ENCODE data around the gene PARD3B. TPM values are rescaled to one million over a fixed set of nuclear protein-coding genes. Genes with fewer than 3 reads are reported as not detected.

Gene PARD3B
- total RNA-seq, 1 experiment from 2014 or later = 2.0 TPM

- H3K27ac ChIP-seq (ENCODE audit: low read depth, low read length) = no peak overlapping the region
- TF ChIP-seq CEBPB (IDR thresholded peaks at IDR 0.05; ENCODE audit: low read depth) (no peak), EGR1 (IDR thresholded peaks at IDR 0.05; ENCODE audit: low read depth) (no peak), EZH2phosphoT487 (IDR thresholded peaks at IDR 0.05; ENCODE audit: borderline replicate concordance) (no peak)
- no peaks in the 10 kb centered on the region for H4K20me1 ChIP-seq (ENCODE audit: insufficient read depth)
- H3K4me2 ChIP-seq (ENCODE audit: low read length) = no peak overlapping the region
- H3K9ac ChIP-seq (ENCODE audit: low read length) = no peak overlapping the region
- ChIA-PET RAD21 (ENCODE audit: low non-redundant PET in 1 of 2, low total read pairs in 2 of 2, uncharacterized antibody in 2 of 2, unreplicated experiment in 2 of 2) (no interaction called here), POLR2A (no interaction called here), CTCF (no interaction called here)
- H2AFZ ChIP-seq (ENCODE audit: low read depth, low read length, poor library complexity, severe bottlenecking) = no peak overlapping the region
- H3K9me3 ChIP-seq (ENCODE audit: control insufficient read depth in 1 of 2, insufficient read depth in 1 of 2, low read depth in 1 of 2, low read length in 2 of 2) = no peaks in the 10 kb centered on the region
- no peaks in the 10 kb centered on the region for H3K9me2 ChIP-seq (ENCODE audit: insufficient read depth)
- H3K79me2 ChIP-seq (ENCODE audit: insufficient read depth, low read length) = no peaks in the 10 kb centered on the region
- intact Hi-C loops (cut with micrococcal nuclease) = no loop called here
- BruUV-seq (replicated peaks) = no TSS peak
- DNase-seq (ENCODE audit: low read depth, low spot score) (no peak), ATAC-seq (no peak)
- H3K4me3 ChIP-seq (replicated peaks in 1 of 2; ENCODE audit: low read depth in 1 of 2, low read length in 2 of 2) = no peak overlapping the region
- H3K4me1 ChIP-seq (ENCODE audit: control insufficient read depth in 1 of 2, insufficient read depth in 2 of 2, low read length in 2 of 2) = no peaks in the 10 kb centered on the region
- H3K27me3 ChIP-seq (ENCODE audit: insufficient read depth, low read length) = no peaks in the 10 kb centered on the region
- H3K36me3 ChIP-seq (ENCODE audit: control insufficient read depth in 1 of 2, insufficient read depth in 2 of 2, low read length in 2 of 2) = no peaks in the 10 kb centered on the region
Observed at GRCh38 chr2:204571911-204572310, 26.6 kb downstream of the PARD3B start.

GRCh38 chr2:204573221-204573620 is 27.9 kb downstream of the PARD3B start:
- ChIA-PET RAD21 (ENCODE audit: low non-redundant PET in 1 of 2, low total read pairs in 2 of 2, uncharacterized antibody in 2 of 2, unreplicated experiment in 2 of 2) (no interaction called here), CTCF (no interaction called here), POLR2A (no interaction called here)
- H3K9ac ChIP-seq (ENCODE audit: low read length) = no peak overlapping the region
- no TSS peak for BruUV-seq (replicated peaks)
- no peak overlapping the region for H3K27ac ChIP-seq (ENCODE audit: low read depth, low read length)
- no peaks in the 10 kb centered on the region for H4K20me1 ChIP-seq (ENCODE audit: insufficient read depth)
- ATAC-seq (no peak), DNase-seq (ENCODE audit: low read depth, low spot score) (no peak)
- H3K4me3 ChIP-seq (replicated peaks in 1 of 2; ENCODE audit: low read depth in 1 of 2, low read length in 2 of 2) = no peak overlapping the region
- TF ChIP-seq EZH2 (IDR thresholded peaks at IDR 0.05) (no peak), ZFX (IDR thresholded peaks at IDR 0.05) (no peak), CEBPB (IDR thresholded peaks at IDR 0.05; ENCODE audit: low read depth) (no peak), REST (IDR thresholded peaks at IDR 0.05; ENCODE audit: low read depth) (no peak), EGR1 (IDR thresholded peaks at IDR 0.05; ENCODE audit: low read depth) (no peak), JUND (IDR thresholded peaks at IDR 0.05) (no peak), TCF7L2 (IDR thresholded peaks at IDR 0.05; ENCODE audit: borderline replicate concordance, extremely low read depth, insufficient read depth, insufficient read length) (no peak), SRF (IDR thresholded peaks at IDR 0.05; ENCODE audit: low read depth) (no peak), ELF1 (IDR thresholded peaks at IDR 0.05; ENCODE audit: borderline replicate concordance, low read depth) (no peak), YY1 (IDR thresholded peaks at IDR 0.05; ENCODE audit: extremely low read depth, insufficient replicate concordance, low read depth, low read length) (no peak), SP1 (IDR thresholded peaks at IDR 0.05; ENCODE audit: low read depth) (no peak), FOSL1 (IDR thresholded peaks at IDR 0.05; ENCODE audit: low read depth) (no peak), MAX (IDR thresholded peaks at IDR 0.05) (no peak), SIN3A (IDR thresholded peaks at IDR 0.05; ENCODE audit: low read depth) (no peak), RAD21 (IDR thresholded peaks at IDR 0.05; ENCODE audit: low read depth) (no peak), POLR2A (IDR thresholded peaks at IDR 0.05; ENCODE audit: borderline replicate concordance, extremely low read depth, insufficient read depth, insufficient read length) (no peak), POLR2AphosphoS5 (IDR thresholded peaks at IDR 0.05; ENCODE audit: low read depth, low read length) (no peak), CBX3 (IDR thresholded peaks at IDR 0.05; ENCODE audit: low read depth) (no peak), ZNF274 (IDR thresholded peaks at IDR 0.05; ENCODE audit: low read depth, low read length) (no peak), EZH2phosphoT487 (IDR thresholded peaks at IDR 0.05; ENCODE audit: borderline replicate concordance) (no peak)
- no peaks in the 10 kb centered on the region for H3K9me2 ChIP-seq (ENCODE audit: insufficient read depth)
- H2AFZ ChIP-seq (ENCODE audit: low read depth, low read length, poor library complexity, severe bottlenecking) = no peak overlapping the region
- H3K4me2 ChIP-seq (ENCODE audit: low read length) = no peak overlapping the region
- no peaks in the 10 kb centered on the region for H3K27me3 ChIP-seq (ENCODE audit: insufficient read depth, low read length)
- no peaks in the 10 kb centered on the region for H3K79me2 ChIP-seq (ENCODE audit: insufficient read depth, low read length)
- H3K36me3 ChIP-seq (ENCODE audit: control insufficient read depth in 1 of 2, insufficient read depth in 2 of 2, low read length in 2 of 2) = no peaks in the 10 kb centered on the region
- H3K9me3 ChIP-seq (ENCODE audit: control insufficient read depth in 1 of 2, insufficient read depth in 1 of 2, low read depth in 1 of 2, low read length in 2 of 2) = no peaks in the 10 kb centered on the region
- intact Hi-C loops (cut with micrococcal nuclease) = no loop called here
- no peaks in the 10 kb centered on the region for H3K4me1 ChIP-seq (ENCODE audit: control insufficient read depth in 1 of 2, insufficient read depth in 2 of 2, low read length in 2 of 2)
